ENCODE measurements around the gene CLN5. TPM values are rescaled to one million over a fixed set of nuclear protein-coding genes. Genes with fewer than 3 reads are reported as not detected.

CLN5 gene
- total RNA-seq, 3 donors from 2014 or later, result 27.4 to 40.5 (median 32.4) TPM

- intact Hi-C loops (cut with DNase I; ENCODE audit: low total_unique reads), result loop anchor here (2.0 kb wide), 1 partner anchor 78 kb away; the partner anchor contains the start of gene ACOD1
Measured at GRCh38 chr13:77026861-77027621, 35.2 kb downstream of the CLN5 start, which contains the start of gene FBXL3. Gene FBXL3 (minus strand): TSS chr13:77027159. CDS start chr13:77021860, 5,299 bp downstream.

GRCh38 chr13:77028202-77028601 lies 36.3 kb downstream of the CLN5 start:
- peak overlapping the region; percentile 92 to 100 (median 97) for H3K4me3 ChIP-seq
- H3K36me3 ChIP-seq, result no peaks in the 10 kb centered on the region
- peak overlapping the region; percentile 99 for H3K27ac ChIP-seq
- no peaks in the 10 kb centered on the region for H3K9me3 ChIP-seq
- no peaks in the 10 kb centered on the region for H3K27me3 ChIP-seq
- DNase-seq (ENCODE audit: low spot score in 2 of 2), result no peak
- H3K4me1 ChIP-seq, result peaks cover 0 to 6% of the 10 kb centered on the region in 2 donors
- TF ChIP-seq POLR2A (IDR thresholded peaks at IDR 0.05) (no peak), POLR2AphosphoS5 (IDR thresholded peaks at IDR 0.05) (no peak), CTCF (IDR thresholded peaks at IDR 0.05) (no peak)
- intact Hi-C loops (cut with DNase I; ENCODE audit: low total_unique reads), result no loop called here

More at GRCh38 chr13:77026861-77027621, 35.2 kb downstream of the CLN5 start, which contains the start of gene FBXL3:
- TF ChIP-seq POLR2AphosphoS5 (IDR thresholded peaks at IDR 0.05) (peak; percentile 69 to 89 (median 75)), CTCF (IDR thresholded peaks at IDR 0.05) (no peak), POLR2A (IDR thresholded peaks at IDR 0.05) (no peak)
- peak; percentile 79 to 81 for DNase-seq (ENCODE audit: low spot score in 2 of 2)
- Histone ChIP-seq H3K27ac (peak within 1 kb of the TSS; percentile 99), H3K4me1 (peaks cover 0 to 6% of the 10 kb centered on the region in 2 donors), H3K4me3 (peak within 1 kb of the TSS; percentile 92 to 100 (median 97)), H3K27me3 (no peaks in the 10 kb centered on the region), H3K9me3 (no peaks in the 10 kb centered on the region), H3K36me3 (no peaks in the 10 kb centered on the region)

- Histone ChIP-seq H3K27ac (no peak overlapping the region), H3K27me3 (no peaks in the 10 kb centered on the region), H3K36me3 (no peaks in the 10 kb centered on the region), H3K4me3 (no peak overlapping the region), H3K9me3 (no peaks in the 10 kb centered on the region), H3K4me1 (peaks cover 0 to 6% of the 10 kb centered on the region in 2 donors)
- intact Hi-C loops (cut with DNase I; ENCODE audit: low total_unique reads), result no loop called here
- TF ChIP-seq POLR2AphosphoS5 (IDR thresholded peaks at IDR 0.05), result no peak
- no peak for TF ChIP-seq CTCF (IDR thresholded peaks at IDR 0.05)
- TF ChIP-seq POLR2A (IDR thresholded peaks at IDR 0.05), result no peak
- DNase-seq (ENCODE audit: low spot score in 2 of 2), result no peak
Measured at GRCh38 chr13:77029436-77029835, 37.6 kb downstream of the CLN5 start.

- H3K9me3 ChIP-seq, result no peaks in the 10 kb centered on the region
- H3K36me3 ChIP-seq, result no peaks in the 10 kb centered on the region
- H3K27ac ChIP-seq, result no peak overlapping the region
- no peak for TF ChIP-seq POLR2A (IDR thresholded peaks at IDR 0.05)
- TF ChIP-seq CTCF (IDR thresholded peaks at IDR 0.05), result no peak
- TF ChIP-seq POLR2AphosphoS5 (IDR thresholded peaks at IDR 0.05), result no peak
- H3K4me3 ChIP-seq, result no peak overlapping the region
- intact Hi-C loops (cut with DNase I; ENCODE audit: low total_unique reads), result no loop called here
- no peaks in the 10 kb centered on the region for H3K27me3 ChIP-seq
- no peaks in the 10 kb centered on the region for H3K4me1 ChIP-seq
- no peak for DNase-seq (ENCODE audit: low spot score in 2 of 2)
Measured at GRCh38 chr13:77031656-77032243, 39.9 kb downstream of the CLN5 start.
